HL-60/S4 treated with retinoic acid at 250 ng/mL for 4 days and 3 days (cell line): ENCODE measurements around the gene DRC1.

Source experiments
- in situ Hi-C: fragments of 300-500 bp; cut with MboI; formaldehyde crosslinking; loops from 2 replicates; pipeline ENCODE4 v1.7.0; 2022; ENCODE audit warnings: low sequenced_read_pairs

DRC1 gene

DNA sequence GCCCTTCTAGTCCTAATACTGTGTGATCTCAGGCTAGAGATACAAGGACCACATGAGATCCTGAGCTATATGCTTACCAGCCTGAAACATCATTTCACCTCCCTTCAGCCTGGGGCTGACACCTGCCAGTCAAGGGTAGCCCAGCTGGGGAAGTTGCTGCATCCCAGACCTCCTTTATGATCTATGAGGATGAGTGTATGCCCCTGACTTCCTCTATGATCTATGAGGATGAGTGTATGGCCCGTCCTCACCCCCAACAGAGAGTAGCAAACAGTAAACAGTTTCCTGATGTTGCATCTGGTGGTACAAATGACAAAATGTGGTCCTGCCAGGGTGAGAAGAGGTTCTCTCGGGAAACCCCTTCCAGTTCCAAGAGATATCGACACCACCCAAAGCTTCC lies 85.1 kb downstream of the DRC1 start:
- in situ Hi-C loops: no loop called here

DNA sequence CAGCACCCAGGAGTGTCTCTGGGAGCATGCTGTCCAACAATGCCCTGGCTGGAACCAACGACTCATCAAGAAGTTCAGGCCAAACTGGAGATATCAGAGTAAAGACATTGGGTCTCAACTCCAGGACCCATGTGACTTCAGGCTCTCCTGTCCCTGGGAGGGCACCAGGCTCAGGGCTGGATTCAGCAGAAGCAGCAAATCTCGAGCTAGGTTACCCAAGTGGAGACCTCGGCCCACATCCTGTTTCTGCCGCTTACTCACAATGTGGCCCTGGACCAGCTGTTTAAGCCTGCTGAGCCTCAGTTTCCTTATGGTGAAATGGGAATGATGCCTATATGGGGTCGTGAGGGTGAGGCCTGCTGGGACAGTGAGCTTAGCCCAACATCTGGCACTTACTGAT lies 85.5 kb downstream of the DRC1 start:
- in situ Hi-C loops: no loop called here

DNA sequence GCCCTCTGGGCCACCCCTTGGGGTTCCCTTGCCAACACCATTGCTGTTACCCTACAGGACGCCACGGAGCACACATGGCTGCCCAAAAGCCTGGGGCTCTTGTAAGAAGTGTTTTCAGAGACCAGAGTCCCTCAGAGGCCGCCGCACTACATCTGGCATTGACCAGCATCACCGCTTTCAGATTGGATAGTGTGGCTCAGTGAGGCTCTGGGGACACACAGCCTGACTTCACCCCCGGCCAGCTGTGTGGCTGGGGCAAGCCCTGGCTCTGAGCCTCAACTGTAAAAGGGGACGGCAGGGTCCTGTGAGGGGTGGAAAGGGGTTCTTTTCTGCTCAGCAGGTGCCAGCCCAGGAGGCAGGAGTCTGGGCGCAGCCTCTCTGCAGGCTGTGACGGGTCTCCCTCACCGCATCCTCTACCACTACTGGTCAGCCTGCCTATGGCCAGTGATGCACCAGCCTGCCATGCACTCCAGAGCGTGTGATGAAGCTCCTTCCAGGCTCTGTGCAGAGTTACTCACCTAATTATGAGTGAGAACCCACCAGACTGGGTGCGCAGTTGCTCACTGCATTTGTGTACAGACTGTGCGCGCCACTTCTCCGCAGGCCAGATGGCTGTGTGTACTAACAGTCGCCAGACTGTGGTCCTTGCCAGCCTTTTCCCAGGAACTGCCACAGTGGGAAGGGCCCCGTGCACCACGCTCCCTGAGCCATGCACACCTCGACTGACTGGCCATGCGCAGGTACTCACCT lies 86.9 kb downstream of the DRC1 start:
- in situ Hi-C loops: no loop called here

DNA sequence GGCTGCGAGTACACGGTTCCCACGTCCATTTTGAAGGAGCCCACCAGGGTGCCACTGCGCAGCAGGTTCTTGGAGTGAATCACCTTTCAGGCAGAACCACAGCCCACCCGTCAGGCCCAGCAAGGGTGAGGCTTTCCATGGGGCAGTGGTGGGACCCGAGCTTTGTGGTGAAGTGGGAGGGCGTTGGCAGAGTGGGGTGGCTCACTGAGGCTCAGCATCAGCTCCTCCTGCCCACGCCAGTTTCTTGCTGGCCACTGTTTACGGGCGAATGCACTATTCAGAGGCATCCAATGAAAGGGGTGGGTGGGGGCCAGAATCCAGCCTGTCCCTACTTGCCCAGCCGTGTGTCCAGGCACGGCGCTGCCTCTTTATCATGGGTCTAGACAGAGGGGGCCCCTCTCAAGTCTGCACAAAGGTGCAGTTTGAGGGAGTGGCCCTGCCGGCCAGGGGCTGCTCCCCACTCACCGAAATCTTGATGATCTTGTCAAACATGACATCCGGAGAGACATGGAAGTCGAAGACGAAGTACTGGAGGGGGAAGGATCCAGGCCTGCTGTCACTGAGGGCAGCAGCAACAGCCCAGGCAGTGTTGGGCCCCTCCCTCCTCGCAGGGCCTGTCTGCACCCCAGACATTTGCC lies 87.6 kb downstream of the DRC1 start:
- in situ Hi-C loops: no loop called here

DNA sequence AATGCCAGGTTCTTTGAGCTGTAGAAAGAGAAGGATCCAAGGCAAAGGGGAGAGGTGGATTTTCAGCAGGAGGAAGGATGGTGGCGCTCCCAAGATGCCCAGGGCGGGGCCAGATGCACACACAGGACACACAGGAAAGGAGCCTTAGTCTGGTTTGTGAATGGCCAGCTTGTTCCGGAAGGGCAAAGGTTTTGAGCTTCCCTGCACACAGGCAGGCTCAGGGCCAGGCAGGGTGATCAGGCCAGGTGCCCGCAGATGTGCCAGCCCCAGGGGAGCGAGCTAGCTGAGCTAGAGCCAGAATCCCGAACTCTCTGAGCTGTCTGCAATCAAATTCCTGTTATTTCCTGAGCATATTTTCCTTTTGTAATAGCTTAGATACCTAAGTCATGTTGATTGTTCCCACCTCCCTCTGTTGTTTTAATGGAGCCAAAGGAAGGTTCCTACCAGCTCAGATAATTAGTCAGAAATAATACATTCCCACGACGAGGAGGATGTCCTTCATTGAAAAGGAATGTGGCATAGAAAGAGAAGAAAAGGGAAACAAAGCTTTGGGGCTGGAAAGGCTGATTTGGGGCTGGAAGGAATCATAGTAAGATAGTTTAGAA lies 89.9 kb downstream of the DRC1 start:
- in situ Hi-C loops: no loop called here

DNA sequence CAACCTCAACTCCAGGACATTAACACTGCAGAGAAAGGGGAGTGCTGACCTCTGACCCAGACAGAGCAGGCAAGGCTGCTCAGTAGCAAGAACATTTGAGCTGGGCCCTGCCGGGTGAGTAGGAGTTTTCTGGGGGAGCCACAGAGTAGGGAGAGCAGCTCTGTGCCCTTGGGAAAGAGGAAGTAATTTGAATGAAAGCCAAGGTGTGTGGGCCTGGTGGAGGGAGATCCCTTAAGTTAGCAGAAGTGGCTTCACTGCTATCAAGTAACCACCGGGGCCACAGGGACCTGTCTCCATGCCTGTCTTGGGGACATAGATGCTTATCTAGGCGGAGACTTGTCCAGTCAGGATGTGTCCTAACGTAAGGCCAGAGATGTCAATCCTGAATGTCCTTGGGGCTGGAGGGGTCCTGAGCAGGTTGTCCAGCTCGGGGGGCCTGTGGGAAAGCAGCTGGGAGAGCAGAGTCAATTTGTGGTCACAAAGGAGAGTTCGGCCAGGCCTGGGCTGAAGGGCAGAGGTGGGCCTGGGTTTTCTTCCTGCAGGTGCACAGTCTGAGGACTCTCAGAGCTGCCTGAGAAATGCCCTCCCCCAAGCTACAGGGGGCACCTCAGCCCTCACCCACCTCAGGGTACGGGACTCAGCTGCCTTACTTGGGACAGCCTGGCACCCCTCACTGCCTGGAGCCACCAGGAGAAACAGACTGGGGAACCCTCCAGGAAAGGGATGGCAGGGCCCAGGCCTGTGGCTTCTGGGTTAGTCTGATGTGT lies 91.2 kb downstream of the DRC1 start:
- in situ Hi-C loops: no loop called here

DNA sequence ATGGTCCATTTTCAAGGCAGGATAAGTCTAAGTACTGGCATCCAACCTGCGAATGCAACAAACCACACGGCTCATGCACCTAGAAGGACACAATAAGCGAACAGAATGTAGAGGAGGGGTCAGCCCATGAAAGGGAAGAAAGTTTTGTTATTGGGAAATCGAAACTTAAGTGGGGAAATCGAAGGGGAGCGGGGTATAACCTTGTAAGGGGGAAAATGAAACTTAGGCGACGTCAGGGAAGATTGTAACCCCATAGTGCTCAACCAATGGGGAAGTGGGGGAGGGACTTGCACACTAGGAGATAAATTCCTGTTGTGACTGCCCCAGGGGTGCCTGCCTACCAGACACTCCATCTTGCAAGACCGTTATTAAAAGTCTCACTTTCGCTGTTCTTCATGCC lies 91.8 kb downstream of the DRC1 start:
- in situ Hi-C loops: no loop called here

DNA sequence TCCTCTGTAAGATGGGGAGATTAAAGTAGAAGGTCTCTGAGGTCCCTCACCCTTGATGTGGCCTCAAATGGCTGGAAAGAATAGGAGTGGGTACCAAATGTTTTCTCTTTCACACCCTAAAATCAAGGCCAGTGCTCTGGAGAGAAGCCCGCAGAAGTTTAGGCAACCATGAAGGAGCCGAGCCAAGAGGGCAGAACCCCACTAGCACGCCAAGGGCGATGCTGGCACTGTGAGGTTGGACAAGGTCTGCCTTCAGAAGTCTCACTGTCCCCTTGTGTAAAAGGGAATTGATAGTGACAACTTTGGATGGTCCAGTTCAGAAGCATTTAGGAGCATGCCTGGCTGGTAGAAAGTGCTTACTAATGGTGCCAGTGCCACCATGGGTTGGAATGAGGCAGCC lies 92.5 kb downstream of the DRC1 start:
- in situ Hi-C loops: no loop called here

DNA sequence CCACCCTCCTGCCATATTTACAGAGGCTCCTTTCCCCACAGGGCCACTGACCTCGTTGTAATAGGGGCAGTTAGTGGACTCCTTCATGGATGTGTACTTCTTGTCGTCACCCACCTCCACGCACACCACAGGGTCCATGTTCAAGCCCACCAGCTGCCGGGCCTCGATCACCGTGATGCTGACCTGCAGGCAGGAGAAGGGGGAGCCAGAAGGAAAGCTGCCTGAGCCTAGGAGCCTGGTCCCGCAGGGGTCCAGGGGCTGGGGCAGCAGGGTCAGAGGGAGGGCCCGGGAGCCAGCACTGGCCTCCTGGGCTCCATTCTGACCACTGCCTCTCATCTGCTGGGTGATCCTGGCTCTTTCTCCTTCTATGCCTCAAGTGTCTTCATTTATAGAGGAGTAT lies 93.2 kb downstream of the DRC1 start:
- in situ Hi-C loops: no loop called here

DNA sequence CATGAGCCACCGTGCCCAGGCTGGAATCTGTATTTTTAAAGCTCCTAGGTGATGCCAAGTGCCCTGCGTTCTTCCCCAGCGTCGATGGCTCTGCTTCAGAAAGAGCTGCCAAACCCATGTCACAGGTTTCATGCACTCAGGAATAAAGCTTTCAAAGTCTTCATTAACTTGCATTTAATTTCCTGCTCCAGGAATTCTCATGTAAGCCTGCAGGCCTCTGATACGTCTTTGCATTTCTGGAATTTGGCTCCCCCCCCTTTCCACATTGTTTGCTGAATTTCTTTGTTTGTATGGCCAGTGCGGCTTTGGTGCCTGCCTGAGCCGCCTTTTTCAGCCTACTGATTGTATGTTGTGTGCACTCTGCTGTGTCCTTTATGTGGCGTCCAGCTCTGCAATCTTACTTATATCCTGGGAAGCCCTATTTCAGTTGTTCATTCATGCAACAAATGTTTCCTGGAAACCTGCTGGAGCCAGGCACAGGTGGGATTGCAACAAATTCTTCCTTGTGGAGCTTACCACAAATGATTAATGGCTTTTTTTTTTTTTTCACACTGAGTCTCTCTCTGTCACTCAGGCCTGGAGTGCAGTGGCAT lies 94.1 kb downstream of the DRC1 start:
- in situ Hi-C loops: no loop called here

DNA sequence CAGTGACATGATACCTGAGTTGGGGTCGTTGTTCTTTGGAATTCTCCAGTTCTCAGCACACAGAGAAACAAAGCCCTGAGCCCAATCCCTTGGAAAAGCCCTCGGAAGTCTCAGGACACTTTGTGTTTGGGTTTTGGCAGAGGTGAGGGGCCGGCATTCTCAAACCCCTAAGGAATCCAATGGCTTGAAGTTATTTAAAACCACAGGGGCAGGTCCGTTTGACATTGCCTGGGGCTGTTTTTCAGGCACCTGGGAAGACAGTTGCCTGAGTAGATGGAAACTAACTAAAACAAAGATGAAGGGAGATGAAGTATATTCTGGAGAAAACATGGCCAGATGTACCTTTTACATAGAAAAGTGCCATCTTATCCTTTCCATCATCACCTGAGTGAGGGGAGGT lies 98.7 kb downstream of the DRC1 start:
- in situ Hi-C loops: no loop called here

DNA sequence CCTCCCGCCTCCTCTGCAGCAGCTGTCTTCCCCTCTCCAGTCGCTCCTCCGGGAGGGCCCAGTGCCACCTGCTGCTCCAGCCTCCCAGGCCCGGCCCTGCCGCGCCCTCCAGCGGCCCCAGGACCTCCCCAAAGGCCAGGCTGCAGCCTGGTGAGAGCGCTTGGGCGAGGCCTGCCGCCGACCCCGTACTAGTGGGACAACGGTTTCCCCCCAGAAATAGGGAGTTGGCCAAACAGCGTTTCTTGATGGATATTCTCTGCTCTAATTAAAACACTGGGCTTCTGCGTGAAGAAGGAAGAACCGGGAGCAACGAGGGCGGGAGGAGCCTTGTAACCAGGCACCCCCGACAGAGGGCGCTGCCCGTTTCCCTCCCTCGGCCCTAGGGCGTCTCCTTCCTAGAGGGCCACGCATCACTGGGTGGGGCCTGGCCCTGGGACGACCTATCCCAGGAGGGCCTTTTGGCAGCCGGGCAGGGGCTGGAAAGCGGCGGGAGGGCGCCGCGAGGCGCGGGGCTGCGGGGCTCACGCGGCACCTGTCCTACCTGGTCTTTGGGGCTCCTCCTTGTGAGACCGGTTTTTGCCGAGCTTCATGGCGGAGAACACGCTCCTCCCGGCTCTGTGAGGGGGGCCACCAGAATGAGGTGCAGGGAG lies 101.6 kb downstream of the DRC1 start:
- in situ Hi-C loops: no loop called here

DNA sequence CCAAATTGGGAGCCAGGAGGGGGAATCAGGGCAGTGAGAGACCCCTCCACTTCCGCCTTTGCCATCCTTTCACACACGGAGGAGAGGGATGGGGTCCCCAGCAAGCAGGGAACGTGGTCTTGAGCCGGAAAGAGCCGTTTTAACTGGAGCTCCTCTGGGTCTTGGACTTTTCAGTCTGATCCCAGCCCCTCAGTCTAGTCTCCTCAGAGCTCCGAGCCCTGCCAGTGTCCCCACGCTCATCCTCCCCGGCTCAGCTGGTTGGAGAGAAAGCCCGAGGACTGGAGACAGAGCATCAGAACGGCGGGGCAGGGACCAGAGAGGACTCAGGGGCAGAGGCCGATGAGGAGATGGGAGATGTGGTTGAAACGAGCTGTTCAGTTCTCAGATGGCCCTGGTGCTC lies 102.3 kb downstream of the DRC1 start:
- in situ Hi-C loops: no loop called here

DNA sequence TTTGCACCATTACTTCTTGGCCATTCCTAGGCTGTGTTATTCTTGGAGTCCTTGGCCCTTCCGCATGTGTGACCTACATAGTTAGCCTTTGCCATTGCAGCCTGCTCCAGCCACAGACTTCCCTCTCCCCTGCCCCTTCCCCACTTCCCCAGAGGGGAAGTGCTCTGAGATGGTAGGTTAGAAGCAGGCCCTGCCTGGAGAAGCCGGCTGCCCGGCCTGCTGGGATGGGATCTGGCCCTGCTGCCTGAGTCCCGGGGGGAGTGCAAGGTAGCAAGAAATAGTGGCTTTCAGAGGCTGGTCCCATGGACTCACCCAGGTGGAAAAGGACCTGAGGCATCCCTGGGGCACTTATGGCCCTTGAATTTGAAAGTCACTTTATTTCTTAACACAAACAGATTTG lies 104.6 kb downstream of the DRC1 start:
- in situ Hi-C loops: no loop called here
